HG02610 (cell line): ENCODE measurements around the gene SLC27A3.
"Not testable (repeated sequence)": the region's sequence is repeated elsewhere in the genome, so short reads cannot be mapped to it uniquely, and the experiment has no call there.

ENCODE experiments used
- ATAC-seq: cut with Tn5 transposase; IDR thresholded peaks from one replicate; pipeline ENCODE4 v1.9.1; 2021; ENCODE audit warnings: mild to moderate bottlenecking, moderate library complexity; ENCODE audit not compliant: unreplicated experiment

The SLC27A3 gene

GRCh38 chr1:153760440-153760839, 14.8 kb upstream of the SLC27A3 start:
- no peak for ATAC-seq

- no peak for ATAC-seq
Observed at GRCh38 chr1:153763365-153764225, 11.6 kb upstream of the SLC27A3 start.

- ATAC-seq, result no peak
Observed at GRCh38 chr1:153764310-153764709, 10.9 kb upstream of the SLC27A3 start.

- ATAC-seq, result not testable (repeated sequence)
Observed at GRCh38 chr1:153766663-153767062, 8.5 kb upstream of the SLC27A3 start.

GRCh38 chr1:153767519-153767918, 7.7 kb upstream of the SLC27A3 start:
- no peak for ATAC-seq

- no peak for ATAC-seq
Observed at GRCh38 chr1:153768316-153769181, 6.7 kb upstream of the SLC27A3 start.

- no peak for ATAC-seq
Observed at GRCh38 chr1:153769221-153769620, 6.0 kb upstream of the SLC27A3 start.

- no peak for ATAC-seq
Observed at GRCh38 chr1:153770797-153771196, 4.4 kb upstream of the SLC27A3 start.

- ATAC-seq, result no peak
Observed at GRCh38 chr1:153771261-153771660, 3.9 kb upstream of the SLC27A3 start.

- ATAC-seq, result no peak
Observed at GRCh38 chr1:153771841-153772593, 3.2 kb upstream of the SLC27A3 start.

- ATAC-seq, result no peak
Observed at GRCh38 chr1:153773096-153773921, 1.9 kb upstream of the SLC27A3 start.

GRCh38 chr1:153774026-153774595, 1.1 kb upstream of the SLC27A3 start:
- no peak for ATAC-seq

- peak; percentile 42 for ATAC-seq
Observed at GRCh38 chr1:153775458-153776327, 486 bp downstream of the SLC27A3 start.

GRCh38 chr1:153776352-153776751, 1.1 kb downstream of the SLC27A3 start:
- no peak for ATAC-seq

GRCh38 chr1:153776845-153777370, 1.7 kb downstream of the SLC27A3 start:
- ATAC-seq, result no peak

GRCh38 chr1:153777648-153778047, 2.4 kb downstream of the SLC27A3 start:
- ATAC-seq, result no peak

- no peak for ATAC-seq
Observed at GRCh38 chr1:153778051-153778823, 3.0 kb downstream of the SLC27A3 start.
